22Rv1 (cell line): Measurements from ENCODE around the gene CKAP5.
A peak's percentile ranks its signal among the peaks of the same experiment; 100 is the strongest.

ENCODE experiments used
- H3K27ac ChIP-seq: fragments of 450-650 bp; 2 replicates; pipeline ENCODE4 v1.5.1; 2017
- CTCF ChIP-seq: fragments of 450-650 bp; IDR thresholded peaks from 2 replicates; pipeline ENCODE4 v1.5.1; 2017; ENCODE audit warnings: mild to moderate bottlenecking
- ZFX ChIP-seq: fragments of 450-650 bp; IDR thresholded peaks from 2 replicates; pipeline ENCODE4 v1.6.1; 2017; ENCODE audit warnings: antibody characterized with exemption, borderline replicate concordance

Gene CKAP5

DNA sequence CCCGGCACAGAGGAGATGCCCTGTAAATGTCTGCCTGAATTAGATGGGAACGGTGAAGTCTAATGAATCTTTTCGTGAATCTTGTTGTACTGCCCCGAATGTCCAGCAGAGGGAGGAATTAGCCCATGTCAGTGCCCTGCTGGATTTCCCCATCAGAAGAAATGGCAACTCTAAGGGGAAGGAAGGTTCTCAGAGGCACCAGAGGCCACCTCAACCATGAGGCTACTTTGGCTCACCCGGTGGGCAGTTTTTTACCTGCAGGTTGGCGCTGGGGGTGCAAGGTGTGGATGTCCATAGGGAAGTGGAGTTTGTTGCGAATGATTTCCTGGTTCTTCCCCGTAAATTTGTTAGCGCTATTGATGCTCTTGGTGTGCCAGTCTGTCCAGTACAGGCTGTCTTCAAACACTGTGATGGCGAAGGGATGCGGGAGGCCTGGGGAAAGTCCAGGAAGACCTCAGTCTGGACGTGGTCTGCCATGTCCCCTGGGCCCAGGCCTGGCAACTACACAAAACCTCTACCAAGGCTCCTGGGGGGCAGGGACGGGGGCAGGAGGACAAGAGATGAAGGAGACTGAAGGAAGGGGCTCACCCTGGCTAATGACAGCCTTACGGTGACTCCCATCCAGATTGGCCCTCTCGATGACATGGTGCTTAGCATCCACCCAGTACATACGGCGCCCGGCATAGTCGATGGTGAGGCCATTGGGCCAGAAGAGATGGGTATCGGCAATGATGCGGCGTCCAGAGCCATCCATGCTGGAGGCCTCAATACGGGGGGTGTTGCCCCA, 43.8 kb upstream of the CKAP5 start:
- no peak overlapping the region for H3K27ac ChIP-seq

GRCh38 chr11:46889251-46889650, 43.2 kb upstream of the CKAP5 start:
- TF ChIP-seq CTCF (no peak), ZFX (no peak)
- H3K27ac ChIP-seq = no peak overlapping the region

More for the DNA sequence above, 43.8 kb upstream of the CKAP5 start:
- TF ChIP-seq ZFX = no peak
- peak; percentile 85 for TF ChIP-seq CTCF

DNA sequence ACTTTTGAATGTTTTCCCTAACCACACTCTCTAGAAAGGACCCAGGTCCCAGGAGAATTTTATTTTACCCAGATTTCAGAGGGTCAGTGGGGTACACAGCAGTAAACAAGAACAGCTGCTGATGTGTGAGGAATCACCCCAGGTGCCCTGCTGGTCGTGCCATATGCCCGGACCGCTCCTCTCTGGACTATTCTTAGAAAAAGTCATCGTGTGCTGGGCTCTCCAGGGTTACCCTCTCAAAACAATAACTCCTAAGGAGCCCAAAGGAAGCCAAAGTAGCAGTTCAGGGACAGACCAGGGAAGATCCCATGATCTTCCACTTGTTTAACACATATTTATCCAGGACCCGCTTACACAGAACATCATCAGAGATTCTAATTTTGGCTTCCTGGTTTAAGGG, 42.6 kb upstream of the CKAP5 start:
- no peak for TF ChIP-seq CTCF
- H3K27ac ChIP-seq = no peak overlapping the region

GRCh38 chr11:46886211-46886610, 40.1 kb upstream of the CKAP5 start:
- TF ChIP-seq CTCF = no peak
- TF ChIP-seq ZFX = no peak

GRCh38 chr11:46879056-46879585, 33.0 kb upstream of the CKAP5 start:
- TF ChIP-seq CTCF = no peak
- TF ChIP-seq ZFX = no peak

More at GRCh38 chr11:46886211-46886610, 40.1 kb upstream of the CKAP5 start:
- no peak overlapping the region for H3K27ac ChIP-seq

GRCh38 chr11:46877580-46877979, 31.5 kb upstream of the CKAP5 start:
- no peak for TF ChIP-seq CTCF
- TF ChIP-seq ZFX = no peak
- H3K27ac ChIP-seq = no peak overlapping the region

More at GRCh38 chr11:46879056-46879585, 33.0 kb upstream of the CKAP5 start:
- H3K27ac ChIP-seq = no peak overlapping the region

- H3K27ac ChIP-seq = no peak overlapping the region
- TF ChIP-seq ZFX = no peak
- TF ChIP-seq CTCF = no peak
Observed at GRCh38 chr11:46876471-46876870, 30.4 kb upstream of the CKAP5 start.
